ENCODE results near the gene TTYH2. TPM values are rescaled to one million over a fixed set of nuclear protein-coding genes. Genes with fewer than 3 reads are reported as not detected.

TTYH2 gene
- total RNA-seq, 1 donor from 2014 or later: 3.4 TPM

DNA sequence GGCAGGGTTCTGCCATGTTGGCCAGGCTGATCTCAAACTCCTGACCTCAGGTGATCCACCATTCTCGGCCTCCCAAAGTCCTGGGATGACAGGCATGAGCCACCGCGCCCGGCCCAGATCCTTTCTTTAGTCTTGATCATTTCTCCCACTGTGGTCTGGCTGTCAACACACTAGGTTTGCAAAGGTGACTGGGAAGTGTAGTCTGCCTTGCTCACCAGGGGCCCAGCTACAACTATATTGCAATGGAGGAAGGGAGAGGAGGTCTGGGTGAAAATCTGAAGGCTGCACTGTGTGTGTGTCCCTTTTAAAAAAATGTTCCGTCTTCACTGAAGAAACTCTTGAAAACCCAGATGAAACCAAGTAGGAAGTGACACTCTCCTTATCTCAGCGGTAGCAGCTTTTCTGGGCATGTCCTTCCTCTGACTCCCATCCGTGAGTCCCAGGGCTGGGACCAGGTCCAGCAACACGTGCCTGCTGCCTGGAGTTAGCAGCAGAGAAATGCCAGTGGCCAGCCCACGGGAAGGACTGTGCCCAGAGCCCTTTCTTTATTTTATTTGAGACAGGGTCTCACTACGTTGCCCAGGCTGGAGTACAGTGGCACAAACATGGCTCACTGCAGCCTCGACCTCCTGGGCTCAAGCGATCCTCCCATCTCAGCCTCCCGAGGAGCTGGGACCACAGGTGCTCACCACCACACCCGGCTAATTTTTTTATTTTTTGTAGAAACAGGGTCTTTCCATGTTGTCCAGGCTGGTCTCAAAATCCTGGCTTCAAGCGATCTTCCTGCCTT lies 94.8 kb downstream of the TTYH2 start:
- H3K27me3 ChIP-seq: no peaks in the 10 kb centered on the region
- no peak for DNase-seq (ENCODE audit: extremely low spot score in 2 of 2)
- no peaks in the 10 kb centered on the region for H3K36me3 ChIP-seq
- no peak overlapping the region for H3K27ac ChIP-seq
- H3K4me3 ChIP-seq: no peak overlapping the region
- no peaks in the 10 kb centered on the region for H3K9me3 ChIP-seq
- no peaks in the 10 kb centered on the region for H3K4me1 ChIP-seq
- TF ChIP-seq POLR2AphosphoS5 (IDR thresholded peaks at IDR 0.05; ENCODE audit: insufficient read depth in 1 of 2, low read depth in 1 of 2): no peak
- TF ChIP-seq, protein P1, sequence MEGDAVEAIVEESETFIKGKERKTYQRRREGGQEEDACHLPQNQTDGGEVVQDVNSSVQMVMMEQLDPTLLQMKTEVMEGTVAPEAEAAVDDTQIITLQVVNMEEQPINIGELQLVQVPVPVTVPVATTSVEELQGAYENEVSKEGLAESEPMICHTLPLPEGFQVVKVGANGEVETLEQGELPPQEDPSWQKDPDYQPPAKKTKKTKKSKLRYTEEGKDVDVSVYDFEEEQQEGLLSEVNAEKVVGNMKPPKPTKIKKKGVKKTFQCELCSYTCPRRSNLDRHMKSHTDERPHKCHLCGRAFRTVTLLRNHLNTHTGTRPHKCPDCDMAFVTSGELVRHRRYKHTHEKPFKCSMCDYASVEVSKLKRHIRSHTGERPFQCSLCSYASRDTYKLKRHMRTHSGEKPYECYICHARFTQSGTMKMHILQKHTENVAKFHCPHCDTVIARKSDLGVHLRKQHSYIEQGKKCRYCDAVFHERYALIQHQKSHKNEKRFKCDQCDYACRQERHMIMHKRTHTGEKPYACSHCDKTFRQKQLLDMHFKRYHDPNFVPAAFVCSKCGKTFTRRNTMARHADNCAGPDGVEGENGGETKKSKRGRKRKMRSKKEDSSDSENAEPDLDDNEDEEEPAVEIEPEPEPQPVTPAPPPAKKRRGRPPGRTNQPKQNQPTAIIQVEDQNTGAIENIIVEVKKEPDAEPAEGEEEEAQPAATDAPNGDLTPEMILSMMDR (IDR thresholded peaks at IDR 0.05): no peak
- TF ChIP-seq POLR2A (IDR thresholded peaks at IDR 0.05): no peak
- intact Hi-C loops (cut with DNase I): loop anchor here (10.0 kb wide), 1 partner anchor 57 kb away; the partner anchor contains the start of genes BTBD17 and GPR142

DNA sequence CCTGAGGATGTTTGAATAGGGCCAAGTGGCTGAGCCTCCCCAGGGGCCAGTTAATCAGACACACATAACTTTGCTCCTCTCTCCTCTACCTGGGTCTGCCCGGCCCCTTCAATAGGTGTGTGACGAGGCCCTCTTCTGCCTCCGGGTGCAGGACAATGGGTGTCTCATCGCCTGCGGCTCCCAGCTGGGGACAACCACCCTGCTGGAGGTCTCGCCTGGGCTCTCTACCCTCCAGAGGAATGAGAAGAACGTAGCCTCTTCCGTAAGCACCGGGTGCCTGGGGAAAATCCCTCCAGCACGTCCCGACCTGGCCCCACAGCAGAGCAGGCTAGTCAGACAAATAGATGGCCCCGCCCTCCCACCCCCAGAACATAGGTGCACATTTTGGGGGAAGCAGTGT lies 96.5 kb downstream of the TTYH2 start:
- Histone ChIP-seq H3K36me3 (no peaks in the 10 kb centered on the region), H3K27ac (no peak overlapping the region), H3K9me3 (no peaks in the 10 kb centered on the region), H3K4me1 (no peaks in the 10 kb centered on the region), H3K27me3 (no peaks in the 10 kb centered on the region), H3K4me3 (no peak overlapping the region)
- intact Hi-C loops (cut with DNase I): loop anchor here (10.0 kb wide), 1 partner anchor 55 kb away; the partner anchor contains the start of genes BTBD17 and GPR142
- DNase-seq (ENCODE audit: extremely low spot score in 2 of 2): no peak
- TF ChIP-seq POLR2AphosphoS5 (IDR thresholded peaks at IDR 0.05; ENCODE audit: insufficient read depth in 1 of 2, low read depth in 1 of 2) (no peak), POLR2A (IDR thresholded peaks at IDR 0.05) (no peak)
- TF ChIP-seq, protein P1 (IDR thresholded peaks at IDR 0.05): no peak

Other genes with a start within 250 kb of the TTYH2 start
- 571 TPM for gene RPL38, start 9.9 kb upstream of the TTYH2 start, total RNA-seq
- not detected for gene DNAI2, start 60.7 kb downstream of the TTYH2 start, total RNA-seq
- gene KIF19, start 112.7 kb downstream of the TTYH2 start, total RNA-seq: 5.6 TPM
- not detected for gene BTBD17, start 148.3 kb downstream of the TTYH2 start, total RNA-seq
- gene GPR142, start 153.9 kb downstream of the TTYH2 start, total RNA-seq: 0.98 TPM
- 27.5 TPM for gene GPRC5C, start 218.5 kb downstream of the TTYH2 start, total RNA-seq

Data from vagina (tissue), 2 donors.